Upper lobe of left lung (tissue), 6 donors: Measurements from ENCODE around the gene CYP2B6. TPM values are rescaled to one million over a fixed set of nuclear protein-coding genes. Genes with fewer than 3 reads are reported as not detected.

Experiments used
- ATAC-seq, 2 donors: fragments of 200-7000 bp; cut with Tn5 transposase; one replicate each; pipeline ENCODE4 v1.9.1; 2022; ENCODE audit warnings: mild to moderate bottlenecking in 2 of 2, moderate library complexity in 2 of 2; ENCODE audit not compliant: low FRiP score in 2 of 2
- DNase-seq, 2 donors: peaks; one replicate each; pipeline ENCODE4 v3.0.0-alpha.2; 2019 to 2020
- H3K27ac ChIP-seq, 4 donors: fragments of 200-600 bp; sonication (generic); one replicate each; pipeline ENCODE4 v1.5.1; 2016 to 2019
- H3K27me3 ChIP-seq, 4 donors: fragments of 200-600 bp; sonication (generic); one replicate each; pipeline ENCODE4 v1.5.1; 2017 to 2019
- H3K36me3 ChIP-seq, 4 donors: fragments of 200-600 bp; sonication (generic); one replicate each; pipeline ENCODE4 v1.5.1; 2016 to 2019
- H3K4me1 ChIP-seq, 4 donors: fragments of 200-600 bp; sonication (generic); one replicate each; pipeline ENCODE4 v1.5.1; 2018 to 2019
- H3K4me3 ChIP-seq, 4 donors: fragments of 200-600 bp; sonication (generic); one replicate each; pipeline ENCODE4 v1.5.1; 2017 to 2019; ENCODE audit warnings: mild to moderate bottlenecking in 2 of 4, moderate library complexity in 1 of 4
- H3K9me3 ChIP-seq, 4 donors: fragments of 200-600 bp; sonication (generic); one replicate each; pipeline ENCODE4 v1.5.1; 2018 to 2019
- CTCF ChIP-seq, 6 experiments: fragments of 450-650 bp in 4 of 6; fragments of 200-600 bp in 2 of 6; sonication (generic) in 2 of 6; IDR thresholded peaks; one replicate each; pipeline ENCODE4 v1.5.1; 2016 to 2019; ENCODE audit warnings: antibody characterized with exemption in 6 of 6
- EP300 ChIP-seq, 4 donors: sonication (generic); formaldehyde crosslinking; IDR thresholded peaks; one replicate each; pipeline ENCODE4 v1.5.1; 2017; ENCODE audit warnings: antibody characterized with exemption in 4 of 4, control low read depth in 2 of 4
- POLR2A ChIP-seq, 4 donors: fragments of 450-650 bp; IDR thresholded peaks; one replicate each; pipeline ENCODE4 v1.5.1; 2016 to 2017; ENCODE audit warnings: antibody characterized with exemption in 4 of 4, mild to moderate bottlenecking in 2 of 4
- POLR2AphosphoS5 ChIP-seq, 2 donors: sonication (generic); formaldehyde crosslinking; IDR thresholded peaks; one replicate each; pipeline ENCODE4 v1.5.1; 2017; ENCODE audit warnings: antibody characterized with exemption in 2 of 2
- WGBS, 2 donors: methylation state at CpG; one replicate each; pipeline ENCODE4 v1.1.5; 2017 to 2018; 5-methylcytosine and 5-hydroxymethylcytosine counted together
- total RNA-seq, 6 donors: library from RNA; depleted of rRNA in 4 of 6; stranded (reverse); fragments of >200 nt in 4 of 6; gene quantifications; one replicate each; pipeline versions ENCODE4 v1.1.0 to v1.2.1, GENCODE V29; 2016 to 2021
- donor health status: DM: no; HTN: no; CAD: no; lungs with moderate emphysema.
- donor health status: DM: no; HTN: yes; CAD: no; lungs with severe emphysema.

Gene CYP2B6
- total RNA-seq, 6 donors from 2014 or later = 0.34 to 1.8 TPM; not detected in 4

GRCh38 chr19:41016488-41017071 is 25.5 kb downstream of the CYP2B6 start:
- H3K4me1 ChIP-seq = no peaks in the 10 kb centered on the region
- H3K4me3 ChIP-seq = no peak overlapping the region
- no peaks in the 10 kb centered on the region for H3K27me3 ChIP-seq
- no peak for ATAC-seq
- no peaks in the 10 kb centered on the region for H3K36me3 ChIP-seq
- DNase-seq = no peak
- 53 to 54% methylated on average over 12 of the region's 12 CpGs for WGBS, 2 donors
- TF ChIP-seq CTCF (IDR thresholded peaks at IDR 0.05) (no peak), POLR2A (IDR thresholded peaks at IDR 0.05) (no peak), POLR2AphosphoS5 (IDR thresholded peaks at IDR 0.05) (no peak), EP300 (IDR thresholded peaks at IDR 0.05) (no peak)
- H3K27ac ChIP-seq = no peak overlapping the region
- no peaks in the 10 kb centered on the region for H3K9me3 ChIP-seq

GRCh38 chr19:41018736-41019290 is 27.7 kb downstream of the CYP2B6 start:
- no peaks in the 10 kb centered on the region for H3K9me3 ChIP-seq
- ATAC-seq = no peak
- 93 to 95% methylated on average over 15 of the region's 15 CpGs for WGBS, 2 donors
- TF ChIP-seq EP300 (IDR thresholded peaks at IDR 0.05) = no peak
- no peak for TF ChIP-seq POLR2A (IDR thresholded peaks at IDR 0.05)
- TF ChIP-seq POLR2AphosphoS5 (IDR thresholded peaks at IDR 0.05) = no peak
- H3K4me3 ChIP-seq = no peak overlapping the region
- no peak overlapping the region for H3K27ac ChIP-seq
- no peaks in the 10 kb centered on the region for H3K36me3 ChIP-seq
- H3K27me3 ChIP-seq = no peaks in the 10 kb centered on the region
- no peaks in the 10 kb centered on the region for H3K4me1 ChIP-seq
- DNase-seq = no peak

GRCh38 chr19:41019346-41019745 is 28.3 kb downstream of the CYP2B6 start:
- H3K27ac ChIP-seq = no peak overlapping the region
- DNase-seq (no peak), ATAC-seq (no peak)
- H3K9me3 ChIP-seq = no peaks in the 10 kb centered on the region
- H3K4me1 ChIP-seq = no peaks in the 10 kb centered on the region
- 53 to 83% methylated on average over 4 to 5 of the region's 5 CpGs for WGBS, 2 donors
- peaks cover 0 to under 1% (median 0%) of the 10 kb centered on the region in 4 donors for H3K27me3 ChIP-seq
- no peaks in the 10 kb centered on the region for H3K36me3 ChIP-seq
- TF ChIP-seq EP300 (IDR thresholded peaks at IDR 0.05) = no peak
- no peak for TF ChIP-seq CTCF (IDR thresholded peaks at IDR 0.05)
- no peak for TF ChIP-seq POLR2A (IDR thresholded peaks at IDR 0.05)
- TF ChIP-seq POLR2AphosphoS5 (IDR thresholded peaks at IDR 0.05) = no peak
- no peak overlapping the region for H3K4me3 ChIP-seq

- Histone ChIP-seq H3K36me3 (no peaks in the 10 kb centered on the region), H3K4me1 (no peaks in the 10 kb centered on the region), H3K27ac (no peak overlapping the region), H3K27me3 (peaks cover 0 to 16% (median 0%) of the 10 kb centered on the region in 4 donors), H3K9me3 (no peaks in the 10 kb centered on the region), H3K4me3 (no peak overlapping the region)
- no peak for DNase-seq
- ATAC-seq = no peak
- 61 to 83% methylated on average over 1 to 2 of the region's 2 CpGs for WGBS, 2 donors
- TF ChIP-seq POLR2AphosphoS5 (IDR thresholded peaks at IDR 0.05) (no peak), EP300 (IDR thresholded peaks at IDR 0.05) (no peak)
Observed at GRCh38 chr19:41023193-41023592, 32.1 kb downstream of the CYP2B6 start.

- H3K4me3 ChIP-seq = no peak overlapping the region
- no peaks in the 10 kb centered on the region for H3K4me1 ChIP-seq
- H3K27me3 ChIP-seq = peaks cover 0 to 16% (median 0%) of the 10 kb centered on the region in 4 donors
- H3K36me3 ChIP-seq = no peaks in the 10 kb centered on the region
- H3K9me3 ChIP-seq = no peaks in the 10 kb centered on the region
- TF ChIP-seq CTCF (IDR thresholded peaks at IDR 0.05) = no peak
- TF ChIP-seq POLR2AphosphoS5 (IDR thresholded peaks at IDR 0.05) = no peak
- no peak for TF ChIP-seq POLR2A (IDR thresholded peaks at IDR 0.05)
- TF ChIP-seq EP300 (IDR thresholded peaks at IDR 0.05) = no peak
- 62 to 76% methylated on average over 9 of the region's 9 CpGs for WGBS, 2 donors
- no peak overlapping the region for H3K27ac ChIP-seq
- ATAC-seq (no peak), DNase-seq (no peak)
Observed at GRCh38 chr19:41025411-41025810, 34.3 kb downstream of the CYP2B6 start.

GRCh38 chr19:41025871-41026270 is 34.8 kb downstream of the CYP2B6 start:
- H3K9me3 ChIP-seq = no peaks in the 10 kb centered on the region
- no peak overlapping the region for H3K27ac ChIP-seq
- no peak overlapping the region for H3K4me3 ChIP-seq
- H3K27me3 ChIP-seq = peaks cover 0 to 16% (median 0%) of the 10 kb centered on the region in 4 donors
- H3K36me3 ChIP-seq = no peaks in the 10 kb centered on the region
- WGBS, 2 donors = 11 to 23% methylated on average over 16 to 27 of the region's 32 CpGs
- no peak for ATAC-seq
- no peaks in the 10 kb centered on the region for H3K4me1 ChIP-seq
- peak in 1 of 6 experiments; percentile 9 for TF ChIP-seq CTCF (IDR thresholded peaks at IDR 0.05)
- no peak for TF ChIP-seq EP300 (IDR thresholded peaks at IDR 0.05)
- peak in 1 of 2 donors; percentile 56 for DNase-seq
